ENCODE results near the gene LMX1A.

- no peak for TF ChIP-seq CTCF (IDR thresholded peaks at IDR 0.05)
- no peak for TF ChIP-seq POLR2A (IDR thresholded peaks at IDR 0.05)
Measured at GRCh38 chr1:165152109-165152508, 204.4 kb downstream of the LMX1A start.
